GM10266 (cell line): ENCODE measurements around the gene HMGN3.

Experiments
- DNase-seq: peaks from one replicate; pipeline ENCODE4 v3.0.0; 2012; ENCODE audit errors: extremely low spot score
- CTCF ChIP-seq: IDR thresholded peaks from 2 replicates; pipeline ENCODE4 v1.5.1; 2012; ENCODE audit warnings: mild to moderate bottlenecking, low read depth; ENCODE audit not compliant: control insufficient read depth, insufficient read depth; ENCODE audit errors: missing control alignments

HMGN3 gene

GRCh38 chr6:79170431-79170830 is 64.1 kb downstream of the HMGN3 start:
- no peak for DNase-seq
- TF ChIP-seq CTCF, result no peak

- DNase-seq, result no peak
- no peak for TF ChIP-seq CTCF
These were observed 65.8 kb downstream of the HMGN3 start for GRCh38 chr6:79168695-79168980.

GRCh38 chr6:79167931-79168694 is 66.4 kb downstream of the HMGN3 start:
- no peak for TF ChIP-seq CTCF
- no peak for DNase-seq

GRCh38 chr6:79159846-79160245 is 74.6 kb downstream of the HMGN3 start:
- DNase-seq, result no peak
- TF ChIP-seq CTCF, result no peak

GRCh38 chr6:79158856-79159516 is 75.5 kb downstream of the HMGN3 start:
- TF ChIP-seq CTCF, result no peak
- DNase-seq, result no peak

- no peak for TF ChIP-seq CTCF
- no peak for DNase-seq
These were observed 76.4 kb downstream of the HMGN3 start for GRCh38 chr6:79157961-79158644.

- no peak for DNase-seq
- TF ChIP-seq CTCF, result no peak
These were observed 82.2 kb downstream of the HMGN3 start for GRCh38 chr6:79152269-79152737.
